Panc1 (cell line): ENCODE data around the gene RIC8A. TPM values are rescaled to one million over a fixed set of nuclear protein-coding genes. Genes with fewer than 3 reads are reported as not detected.

Experiments
- ATAC-seq: fragments of 200-7000 bp; cut with Tn5 transposase; 2 replicates; pipeline ENCODE4 v1.9.1; 2020; ENCODE audit warnings: mild to moderate bottlenecking, moderate library complexity
- BruUV-seq: library from RNA; stranded (reverse); fragments of 400-500 nt; replicated peaks from 2 replicates; lab custom pipeline; 2021; lab: Mats Ljungman, UMichigan
- CTCF ChIA-PET: fragments of 300-600 bp; sonication (Branson Sonifier 250); formaldehyde crosslinking; loops from one replicate; lab custom pipeline; 2022; ENCODE audit warnings: antibody characterized with exemption; lab: Charles Lee
- POLR2A ChIA-PET: fragments of 300-600 bp; sonication (Branson Sonifier 250); formaldehyde crosslinking; loops from one replicate; lab custom pipeline; 2022; ENCODE audit warnings: antibody characterized with exemption; lab: Charles Lee
- DNase-seq: peaks from one replicate; pipeline ENCODE4 v3.0.0-alpha.2; 2010; ENCODE audit warnings: low read depth, low spot score
- H3K27ac ChIP-seq: 2 replicates; pipeline ENCODE4 v1.5.1; 2011; ENCODE audit warnings: mild to moderate bottlenecking, low read length, inconsistent platforms
- H3K27me3 ChIP-seq: fragments of 200-500 bp; sonication (Bioruptor generic); 2 replicates; pipeline ENCODE4 v1.6.0; 2014; ENCODE audit warnings: low read length, inconsistent platforms; ENCODE audit not compliant: control insufficient read depth, insufficient read depth
- H3K36me3 ChIP-seq: fragments of 200-500 bp; sonication (Bioruptor generic); 2 replicates; pipeline ENCODE4 v1.5.1; 2014; ENCODE audit warnings: inconsistent platforms, mild to moderate bottlenecking, low read length, moderate library complexity; ENCODE audit not compliant: control insufficient read depth, insufficient read depth
- H3K4me1 ChIP-seq: 2 replicates; pipeline ENCODE4 v1.5.1; 2011; ENCODE audit warnings: inconsistent platforms, mild to moderate bottlenecking, low read length, moderate library complexity; ENCODE audit not compliant: control insufficient read depth, insufficient read depth
- H3K4me3 ChIP-seq, 2 experiments: 2 replicates each; pipeline ENCODE4 v1.5.1; 2011 to 2012; ENCODE audit warnings: low read depth in 2 of 2, low read length in 2 of 2, mild to moderate bottlenecking in 2 of 2, inconsistent platforms in 1 of 2, moderate library complexity in 1 of 2
- H3K9me3 ChIP-seq: fragments of 200-500 bp; sonication (Bioruptor generic); 2 replicates; pipeline ENCODE4 v1.5.1; 2014; ENCODE audit warnings: low read depth, mild to moderate bottlenecking, inconsistent platforms, low read length, moderate library complexity; ENCODE audit not compliant: control insufficient read depth, insufficient read depth
- CTCF ChIP-seq: fragments of 450-650 bp; IDR thresholded peaks from 2 replicates; pipeline ENCODE4 v1.5.1; 2017; ENCODE audit warnings: mild to moderate bottlenecking
- POLR2AphosphoS5 ChIP-seq: IDR thresholded peaks from 2 replicates; pipeline ENCODE4 v1.6.1; 2012; ENCODE audit warnings: mild to moderate bottlenecking, low read depth, low read length, moderate library complexity
- REST ChIP-seq, 2 experiments: IDR thresholded peaks; 2 replicates each; pipeline ENCODE4 v1.6.1; 2011 to 2012; ENCODE audit warnings: low read depth in 2 of 2, control low read depth in 1 of 2, low read length in 1 of 2, mild to moderate bottlenecking in 1 of 2, moderate library complexity in 1 of 2; ENCODE audit not compliant: insufficient read depth in 1 of 2
- SIN3A ChIP-seq: IDR thresholded peaks from 2 replicates; pipeline ENCODE4 v1.6.1; 2012; ENCODE audit warnings: low read depth, mild to moderate bottlenecking, low read length, moderate library complexity, borderline replicate concordance; ENCODE audit not compliant: insufficient read depth
- TCF7L2 ChIP-seq: IDR thresholded peaks from 2 replicates; pipeline ENCODE4 v1.6.1; 2011; ENCODE audit warnings: mild to moderate bottlenecking, low read depth, low read length, inconsistent platforms
- in situ Hi-C: cut with HindIII; loops from 2 replicates; pipeline ENCODE4 v1.10.0; 2016; ENCODE audit warnings: low sequenced_read_pairs, low pct_unique_long_range_greater_than_20kb
- intact Hi-C: fragments of 100-400 bp; cut with micrococcal nuclease; formaldehyde crosslinking; loops from one replicate; pipeline ENCODE4 v1.10.0; 2022; ENCODE audit not compliant: unreplicated experiment
- total RNA-seq: library from RNA; stranded (reverse); gene quantifications from one replicate; pipeline ENCODE4 v1.2.1, GENCODE V29; 2021; ENCODE audit not compliant: unreplicated experiment

Gene RIC8A
- total RNA-seq, 1 experiment from 2014 or later = 264 TPM

- no peaks in the 10 kb centered on the region for H3K27me3 ChIP-seq
- intact Hi-C loops = loop anchor here (10.0 kb wide), 1 partner anchor 142 kb away; no protein-coding TSS in a partner anchor
- ChIA-PET POLR2A (no interaction called here), CTCF (no interaction called here)
- no peaks in the 10 kb centered on the region for H3K9me3 ChIP-seq
- no peak overlapping the region for H3K4me3 ChIP-seq
- no peak for TF ChIP-seq POLR2AphosphoS5
- no peak for TF ChIP-seq CTCF
- TF ChIP-seq TCF7L2 = no peak
- TF ChIP-seq REST (IDR thresholded peaks at IDR 0.05; ENCODE audit: insufficient read depth in 1 of 2, low read depth in 2 of 2, low read length in 1 of 2) = no peak
- TF ChIP-seq SIN3A = no peak
- DNase-seq = no peak
- peaks cover 38% of the 10 kb centered on the region for H3K36me3 ChIP-seq
- H3K4me1 ChIP-seq = peaks cover 21% of the 10 kb centered on the region
- no peak overlapping the region for H3K27ac ChIP-seq
- no TSS peak for BruUV-seq
- in situ Hi-C loops = no loop called here
- no peak for ATAC-seq
These were observed 4.9 kb downstream of the RIC8A start for GRCh38 chr11:212150-213100.

- Histone ChIP-seq H3K27me3 (no peaks in the 10 kb centered on the region), H3K36me3 (peaks cover 36% of the 10 kb centered on the region), H3K4me1 (peaks cover 21% of the 10 kb centered on the region), H3K9me3 (no peaks in the 10 kb centered on the region), H3K4me3 (no peak overlapping the region), H3K27ac (no peak overlapping the region)
- POLR2A ChIA-PET = no interaction called here
- BruUV-seq = no TSS peak
- TF ChIP-seq REST (IDR thresholded peaks at IDR 0.05; ENCODE audit: insufficient read depth in 1 of 2, low read depth in 2 of 2, low read length in 1 of 2) = no peak
- DNase-seq (no peak), ATAC-seq (no peak)
- intact Hi-C loops (loop anchor here (10.0 kb wide), 1 partner anchor 142 kb away; no protein-coding TSS in a partner anchor), in situ Hi-C loops (no loop called here)
- CTCF ChIA-PET = no interaction called here
These were observed 5.6 kb downstream of the RIC8A start for GRCh38 chr11:213111-213510.
